CD8-positive, alpha-beta memory T cell (primary cell): ENCODE measurements around the gene CAMKMT. TPM values are rescaled to one million over a fixed set of nuclear protein-coding genes. Genes with fewer than 3 reads are reported as not detected.
"Not testable (repeated sequence)": the region's sequence is repeated elsewhere in the genome, so short reads cannot be mapped to it uniquely, and the experiment has no call there.

ENCODE experiments used
- CTCF ChIA-PET: fragments of 350-600 bp; sonication (Branson Sonifier 250); formaldehyde crosslinking; loops from one replicate; lab custom pipeline; 2021; ENCODE audit warnings: antibody characterized with exemption; lab: Charles Lee
- POLR2A ChIA-PET: fragments of 350-600 bp; sonication (Branson Sonifier 250); formaldehyde crosslinking; loops from one replicate; lab custom pipeline; 2021; ENCODE audit warnings: antibody characterized with exemption; lab: Charles Lee
- DNase-seq, 5 donors: peaks; one replicate each; pipeline versions ENCODE4 v3.0.0 to v3.0.0-alpha.2; 2020 to 2022; ENCODE audit warnings: mixed read lengths in 1 of 5
- H3K27ac ChIP-seq: one replicate; pipeline ENCODE4 v1.7.0; 2013; ENCODE audit warnings: low read depth, mild to moderate bottlenecking, low read length, moderate library complexity
- H3K27me3 ChIP-seq: 2 replicates; pipeline ENCODE4 v1.7.0; 2013; ENCODE audit warnings: low read length, mild to moderate bottlenecking; ENCODE audit not compliant: insufficient read depth, poor library complexity, severe bottlenecking
- H3K36me3 ChIP-seq: 2 replicates; pipeline ENCODE4 v1.7.0; 2013; ENCODE audit warnings: mild to moderate bottlenecking, low read length, moderate library complexity; ENCODE audit not compliant: insufficient read depth
- H3K4me1 ChIP-seq: 2 replicates; pipeline ENCODE4 v1.7.0; 2013; ENCODE audit warnings: mild to moderate bottlenecking, low read length, moderate library complexity; ENCODE audit not compliant: insufficient read depth
- H3K4me3 ChIP-seq: 2 replicates; pipeline ENCODE4 v1.7.0; 2013; ENCODE audit warnings: mild to moderate bottlenecking, low read length
- H3K9me3 ChIP-seq: 2 replicates; pipeline ENCODE4 v1.7.0; 2013; ENCODE audit warnings: mild to moderate bottlenecking, low read length
- H3K27ac Mint-ChIP-seq, 8 donors: one replicate each; pipeline ENCODE4 v1.8.0; 2020 to 2021; ENCODE audit warnings: mixed read lengths in 8 of 8, mild to moderate bottlenecking in 6 of 8, inconsistent platforms in 3 of 8, moderate library complexity in 3 of 8
- H3K27me3 Mint-ChIP-seq, 2 donors: one replicate each; pipeline ENCODE4 v1.8.0; 2020 to 2021; ENCODE audit warnings: mixed read lengths in 2 of 2, mild to moderate bottlenecking in 1 of 2, moderate library complexity in 1 of 2
- H3K36me3 Mint-ChIP-seq, 3 donors: one replicate each; pipeline ENCODE4 v1.8.0; 2020 to 2021; ENCODE audit warnings: mixed read lengths in 3 of 3, inconsistent platforms in 1 of 3, mild to moderate bottlenecking in 1 of 3
- H3K4me1 Mint-ChIP-seq, 3 donors: one replicate each; pipeline ENCODE4 v1.8.0; 2020 to 2021; ENCODE audit warnings: mixed read lengths in 3 of 3, inconsistent platforms in 1 of 3, mild to moderate bottlenecking in 1 of 3
- H3K4me3 Mint-ChIP-seq, 7 donors: one replicate each; pipeline ENCODE4 v1.8.0; 2020 to 2021; ENCODE audit warnings: mixed read lengths in 7 of 7, mild to moderate bottlenecking in 6 of 7, moderate library complexity in 4 of 7, inconsistent platforms in 2 of 7
- H3K9me3 Mint-ChIP-seq, 5 donors: one replicate each; pipeline ENCODE4 v1.8.0; 2020 to 2022; ENCODE audit warnings: mixed read lengths in 5 of 5, mild to moderate bottlenecking in 3 of 5, moderate library complexity in 2 of 5, inconsistent platforms in 1 of 5
- polyA plus RNA-seq: library from polyadenylated mRNA; unstranded; fragments of 300-500 nt; fragmentation: Illumina TruSeq; gene quantifications from one replicate; pipeline ENCODE4 v1.2.3, GENCODE V29; 2021
- total RNA-seq, 2 experiments: library from RNA; stranded (reverse); gene quantifications; one replicate each; pipeline ENCODE4 v1.2.3, GENCODE V29; 2021

Gene CAMKMT
- total and polyA plus RNA-seq, 3 experiments from 2014 or later = 11.4 to 14.0 (median 11.7) TPM

- DNase-seq = peak; percentile 15 to 61 (median 39)
- H3K27ac ChIP-seq = peak overlapping the region; percentile 99
- H3K27me3 ChIP-seq = no peaks in the 10 kb centered on the region
- Mint-ChIP-seq H3K36me3 (peaks cover 0 to 15% (median 2%) of the 10 kb centered on the region in 3 donors), H3K4me3 (peak overlapping the region; percentile 92 to 98 (median 98)), H3K27me3 (no peaks in the 10 kb centered on the region), H3K4me1 (peaks cover 47 to 67% (median 60%) of the 10 kb centered on the region in 3 donors), H3K27ac (peak overlapping the region; percentile 91 to 100 (median 98)), H3K9me3 (peaks cover 0 to 2% (median 0%) of the 10 kb centered on the region in 5 donors)
- H3K36me3 ChIP-seq = no peaks in the 10 kb centered on the region
- H3K4me1 ChIP-seq = peaks cover 30% of the 10 kb centered on the region
- peak overlapping the region; percentile 94 for H3K4me3 ChIP-seq
- H3K9me3 ChIP-seq = no peaks in the 10 kb centered on the region
- ChIA-PET POLR2A (interaction anchor here (0.5 to 2.1 kb wide), 8 partner anchors 14 to 1552 kb away, joined by 3 to 27 read pairs (median 4); partner anchors contain the start of gene PPM1B), CTCF (interaction anchor here (0.7 to 1.6 kb wide), 7 partner anchors 11 to 309 kb away, joined by 3 to 5 read pairs (median 4); no protein-coding TSS in a partner anchor)
Observed at GRCh38 chr2:44362207-44363015, 664 bp downstream of the CAMKMT start.

- no peak for DNase-seq
- ChIA-PET POLR2A (no interaction called here), CTCF (interaction anchor here (0.9 kb wide), 1 partner anchor 115 kb away, joined by 4 read pairs; no protein-coding TSS in a partner anchor)
- Histone ChIP-seq H3K9me3 (no peaks in the 10 kb centered on the region), H3K27ac (no peak overlapping the region), H3K4me3 (no peak overlapping the region), H3K27me3 (no peaks in the 10 kb centered on the region), H3K4me1 (peaks cover 21% of the 10 kb centered on the region), H3K36me3 (no peaks in the 10 kb centered on the region)
- H3K4me3 Mint-ChIP-seq = peak overlapping the region in 1 of 7 donors; percentile 83
- peaks cover 0 to 15% (median 4%) of the 10 kb centered on the region in 3 donors for H3K36me3 Mint-ChIP-seq
- H3K27me3 Mint-ChIP-seq = no peaks in the 10 kb centered on the region
- peaks cover 0 to 2% (median 0%) of the 10 kb centered on the region in 5 donors for H3K9me3 Mint-ChIP-seq
- H3K27ac Mint-ChIP-seq = peak overlapping the region in 2 of 8 donors; percentile 54 to 76
- peaks cover 33 to 55% (median 50%) of the 10 kb centered on the region in 3 donors for H3K4me1 Mint-ChIP-seq
Observed at GRCh38 chr2:44364604-44365003, 2.9 kb downstream of the CAMKMT start.

- no peaks in the 10 kb centered on the region for H3K9me3 ChIP-seq
- Mint-ChIP-seq H3K4me3 (peak overlapping the region in 1 of 7 donors; percentile 55), H3K27me3 (no peaks in the 10 kb centered on the region), H3K36me3 (peaks cover 0 to 4% (median under 1%) of the 10 kb centered on the region in 3 donors), H3K9me3 (no peaks in the 10 kb centered on the region), H3K4me1 (peaks cover 15 to 41% (median 38%) of the 10 kb centered on the region in 3 donors), H3K27ac (no peak overlapping the region)
- POLR2A ChIA-PET = no interaction called here
- no peaks in the 10 kb centered on the region for H3K36me3 ChIP-seq
- peaks cover 8% of the 10 kb centered on the region for H3K4me1 ChIP-seq
- no peak for DNase-seq
- no peak overlapping the region for H3K4me3 ChIP-seq
- H3K27me3 ChIP-seq = no peaks in the 10 kb centered on the region
- CTCF ChIA-PET = interaction anchor here (1.1 kb wide), 1 partner anchor 16 kb away, joined by 3 read pairs; no protein-coding TSS in a partner anchor
- no peak overlapping the region for H3K27ac ChIP-seq
Observed at GRCh38 chr2:44367591-44367990, 5.8 kb downstream of the CAMKMT start.

DNA sequence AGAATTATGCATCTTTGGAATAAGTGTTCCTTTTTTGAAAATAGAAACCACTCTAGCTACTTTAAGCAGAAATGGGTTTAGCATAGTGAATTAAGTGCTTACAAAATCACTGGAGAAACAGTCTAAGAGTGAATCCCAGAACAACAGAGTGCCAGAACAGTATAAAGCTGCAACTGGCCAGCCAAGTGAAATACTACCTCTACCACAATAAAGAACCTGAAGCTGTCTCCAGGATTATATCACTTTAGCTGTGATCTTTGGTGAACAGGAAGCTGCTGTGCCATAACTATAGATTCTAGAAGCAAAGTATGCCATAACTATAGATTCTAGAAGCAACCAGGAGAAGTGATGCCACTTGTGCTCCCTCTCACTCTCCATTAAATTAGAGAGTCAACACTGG is 7.6 kb downstream of the CAMKMT start:
- Mint-ChIP-seq H3K27ac (no peak overlapping the region), H3K27me3 (no peaks in the 10 kb centered on the region), H3K9me3 (no peaks in the 10 kb centered on the region), H3K4me3 (no peak overlapping the region), H3K36me3 (peaks cover 0 to 11% (median 8%) of the 10 kb centered on the region in 3 donors), H3K4me1 (peaks cover 9 to 27% (median 26%) of the 10 kb centered on the region in 3 donors)
- no peak overlapping the region for H3K27ac ChIP-seq
- ChIA-PET CTCF (no interaction called here), POLR2A (no interaction called here)
- DNase-seq = no peak
- H3K4me3 ChIP-seq = no peak overlapping the region
- H3K4me1 ChIP-seq = no peaks in the 10 kb centered on the region
- no peaks in the 10 kb centered on the region for H3K9me3 ChIP-seq
- H3K27me3 ChIP-seq = no peaks in the 10 kb centered on the region
- H3K36me3 ChIP-seq = no peaks in the 10 kb centered on the region

- no peak for DNase-seq
- H3K4me3 ChIP-seq = no peak overlapping the region
- ChIA-PET CTCF (no interaction called here), POLR2A (interaction anchor here (0.6 kb wide), 2 partner anchors 121 to 262 kb away, joined by 3 to 4 read pairs; no protein-coding TSS in a partner anchor)
- H3K9me3 Mint-ChIP-seq = no peaks in the 10 kb centered on the region
- no peaks in the 10 kb centered on the region for H3K4me1 ChIP-seq
- no peaks in the 10 kb centered on the region for H3K36me3 ChIP-seq
- no peaks in the 10 kb centered on the region for H3K27me3 Mint-ChIP-seq
- H3K36me3 Mint-ChIP-seq = peaks cover 3 to 15% (median 10%) of the 10 kb centered on the region in 3 donors
- H3K9me3 ChIP-seq = no peaks in the 10 kb centered on the region
- peaks cover 3 to 15% (median 13%) of the 10 kb centered on the region in 3 donors for H3K4me1 Mint-ChIP-seq
- no peak overlapping the region for H3K4me3 Mint-ChIP-seq
- H3K27ac ChIP-seq = no peak overlapping the region
- H3K27me3 ChIP-seq = no peaks in the 10 kb centered on the region
- no peak overlapping the region for H3K27ac Mint-ChIP-seq
Observed at GRCh38 chr2:44371445-44371844, 9.7 kb downstream of the CAMKMT start.

DNA sequence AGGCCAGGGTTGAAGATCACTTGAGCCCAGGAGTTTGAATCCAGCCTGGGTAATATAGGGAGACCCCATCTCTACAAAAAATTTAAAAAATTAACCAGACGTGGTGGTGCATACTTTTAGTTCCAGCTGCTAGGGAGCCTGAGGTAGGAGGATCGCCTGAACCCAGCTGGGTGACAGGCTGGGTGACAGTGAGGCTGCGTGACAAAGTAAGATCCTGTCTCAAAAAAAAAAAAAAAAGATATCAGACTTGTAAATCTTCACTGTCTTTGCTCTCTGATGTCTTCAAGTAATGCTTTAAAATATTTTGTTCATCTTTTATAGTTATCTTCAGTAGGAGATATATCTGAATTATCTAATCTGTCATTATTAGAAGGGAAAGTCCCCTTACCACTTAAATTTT is 10.5 kb downstream of the CAMKMT start:
- no peak for DNase-seq
- Histone ChIP-seq H3K9me3 (no peaks in the 10 kb centered on the region), H3K4me1 (no peaks in the 10 kb centered on the region), H3K27ac (no peak overlapping the region), H3K36me3 (no peaks in the 10 kb centered on the region), H3K27me3 (no peaks in the 10 kb centered on the region), H3K4me3 (no peak overlapping the region)
- POLR2A ChIA-PET = no interaction called here
- peaks cover 3 to 15% (median 12%) of the 10 kb centered on the region in 3 donors for H3K4me1 Mint-ChIP-seq
- H3K27me3 Mint-ChIP-seq = no peaks in the 10 kb centered on the region
- CTCF ChIA-PET = no interaction called here
- H3K9me3 Mint-ChIP-seq = no peaks in the 10 kb centered on the region
- H3K27ac Mint-ChIP-seq = no peak overlapping the region
- peaks cover 3 to 23% (median 14%) of the 10 kb centered on the region in 3 donors for H3K36me3 Mint-ChIP-seq
- H3K4me3 Mint-ChIP-seq = no peak overlapping the region

- Histone ChIP-seq H3K27me3 (no peaks in the 10 kb centered on the region), H3K4me3 (no peak overlapping the region), H3K27ac (no peak overlapping the region), H3K9me3 (no peaks in the 10 kb centered on the region), H3K36me3 (no peaks in the 10 kb centered on the region), H3K4me1 (no peaks in the 10 kb centered on the region)
- no peak for DNase-seq
- POLR2A ChIA-PET = no interaction called here
- H3K4me1 Mint-ChIP-seq = peaks cover 0 to 5% (median 5%) of the 10 kb centered on the region in 3 donors
- H3K27me3 Mint-ChIP-seq = no peaks in the 10 kb centered on the region
- no peak overlapping the region for H3K4me3 Mint-ChIP-seq
- H3K9me3 Mint-ChIP-seq = no peaks in the 10 kb centered on the region
- peaks cover 9 to 39% (median 19%) of the 10 kb centered on the region in 3 donors for H3K36me3 Mint-ChIP-seq
- H3K27ac Mint-ChIP-seq = no peak overlapping the region
- CTCF ChIA-PET = interaction anchor here (0.7 to 0.9 kb wide), 2 partner anchors 11 to 15 kb away, joined by 3 read pairs; no protein-coding TSS in a partner anchor
Observed at GRCh38 chr2:44377486-44377885, 15.7 kb downstream of the CAMKMT start.

- peaks cover 9 to 27% (median 23%) of the 10 kb centered on the region in 3 donors for H3K36me3 Mint-ChIP-seq
- DNase-seq, H3K27me3 Mint-ChIP-seq, H3K36me3 ChIP-seq, H3K27ac Mint-ChIP-seq, H3K27ac ChIP-seq, H3K4me3 Mint-ChIP-seq, H3K4me1 ChIP-seq, H3K9me3 ChIP-seq, H3K27me3 ChIP-seq, POLR2A ChIA-PET, H3K9me3 Mint-ChIP-seq, H3K4me3 ChIP-seq, CTCF ChIA-PET: not testable (repeated sequence)
- H3K4me1 Mint-ChIP-seq = peaks cover 16 to 33% (median 23%) of the 10 kb centered on the region in 3 donors
Observed at GRCh38 chr2:44385226-44385625, 23.5 kb downstream of the CAMKMT start.
